Measurements from ENCODE around the gene COL19A1. TPM values are rescaled to one million over a fixed set of nuclear protein-coding genes. Genes with fewer than 3 reads are reported as not detected.

Gene COL19A1
- total RNA-seq, 1 donor from 2014 or later = not detected

- DNase-seq (no peak), ATAC-seq (no peak)
- H3K27ac ChIP-seq = no peak overlapping the region
- intact Hi-C loops (cut with DNase I) = no loop called here
- no peak for TF ChIP-seq CTCF (IDR thresholded peaks at IDR 0.05)
- H3K27me3 ChIP-seq = no peaks in the 10 kb centered on the region
- H3K4me1 ChIP-seq = no peaks in the 10 kb centered on the region
- no peaks in the 10 kb centered on the region for H3K36me3 ChIP-seq
- H3K4me3 ChIP-seq = no peak overlapping the region
- H3K9me3 ChIP-seq = no peaks in the 10 kb centered on the region
These were observed 76.1 kb downstream of the COL19A1 start for GRCh38 chr6:69942485-69942884.

- no peak overlapping the region for H3K27ac ChIP-seq
- no peak for TF ChIP-seq CTCF (IDR thresholded peaks at IDR 0.05)
- DNase-seq = no peak
- no peaks in the 10 kb centered on the region for H3K4me1 ChIP-seq
- ATAC-seq = no peak
- no peaks in the 10 kb centered on the region for H3K27me3 ChIP-seq
- H3K36me3 ChIP-seq = no peaks in the 10 kb centered on the region
- intact Hi-C loops (cut with DNase I) = no loop called here
- H3K9me3 ChIP-seq = no peaks in the 10 kb centered on the region
- H3K4me3 ChIP-seq = no peak overlapping the region
These were observed 78.8 kb downstream of the COL19A1 start for GRCh38 chr6:69945192-69945591.

GRCh38 chr6:69948479-69949114 is 82.2 kb downstream of the COL19A1 start:
- intact Hi-C loops (cut with DNase I) = no loop called here
- Histone ChIP-seq H3K27me3 (no peaks in the 10 kb centered on the region), H3K36me3 (no peaks in the 10 kb centered on the region), H3K9me3 (no peaks in the 10 kb centered on the region), H3K4me1 (no peaks in the 10 kb centered on the region), H3K4me3 (no peak overlapping the region), H3K27ac (no peak overlapping the region)
- DNase-seq (no peak), ATAC-seq (no peak)
- no peak for TF ChIP-seq CTCF (IDR thresholded peaks at IDR 0.05)

- no peak overlapping the region for H3K27ac ChIP-seq
- no peaks in the 10 kb centered on the region for H3K36me3 ChIP-seq
- peak; percentile 68 for ATAC-seq
- intact Hi-C loops (cut with DNase I) = no loop called here
- no peak overlapping the region for H3K4me3 ChIP-seq
- no peaks in the 10 kb centered on the region for H3K4me1 ChIP-seq
- TF ChIP-seq CTCF (IDR thresholded peaks at IDR 0.05) = no peak
- no peaks in the 10 kb centered on the region for H3K27me3 ChIP-seq
- H3K9me3 ChIP-seq = no peaks in the 10 kb centered on the region
- DNase-seq = no peak
These were observed 87.1 kb downstream of the COL19A1 start for GRCh38 chr6:69953491-69953890.

GRCh38 chr6:69954733-69955132 is 88.4 kb downstream of the COL19A1 start:
- no peaks in the 10 kb centered on the region for H3K4me1 ChIP-seq
- no peak for DNase-seq
- intact Hi-C loops (cut with DNase I) = no loop called here
- H3K27ac ChIP-seq = no peak overlapping the region
- no peaks in the 10 kb centered on the region for H3K27me3 ChIP-seq
- TF ChIP-seq CTCF (IDR thresholded peaks at IDR 0.05) = no peak
- no peak for ATAC-seq
- no peak overlapping the region for H3K4me3 ChIP-seq
- no peaks in the 10 kb centered on the region for H3K9me3 ChIP-seq
- no peaks in the 10 kb centered on the region for H3K36me3 ChIP-seq
